Urinary bladder (tissue), 4 donors: ENCODE results near the gene CD207. TPM values are rescaled to one million over a fixed set of nuclear protein-coding genes. Genes with fewer than 3 reads are reported as not detected.

Source experiments
- DNase-seq: peaks from one replicate; pipeline ENCODE4 v3.0.0-alpha.2; 2015; ENCODE audit errors: extremely low spot score
- H3K27ac ChIP-seq: one replicate; pipeline ENCODE4 v1.5.1; 2013; ENCODE audit warnings: low read depth, mild to moderate bottlenecking, moderate library complexity
- H3K36me3 ChIP-seq: one replicate; pipeline ENCODE4 v1.6.1; 2013; ENCODE audit warnings: mild to moderate bottlenecking, moderate library complexity; ENCODE audit not compliant: insufficient read depth
- H3K4me1 ChIP-seq: one replicate; pipeline ENCODE4 v1.6.1; 2013; ENCODE audit warnings: mild to moderate bottlenecking, moderate library complexity; ENCODE audit not compliant: insufficient read depth
- H3K4me3 ChIP-seq: one replicate; pipeline ENCODE4 v1.5.1; 2013; ENCODE audit warnings: low read depth, low read length
- WGBS: extraction: QIAGEN DNeasy Blood & Tissue Kit; methylation state at CpG from one replicate; pipeline ENCODE4 v1.1.7; 2013; 5-methylcytosine and 5-hydroxymethylcytosine counted together
- polyA plus RNA-seq: library from polyadenylated mRNA; stranded (reverse); fragments of 200-250 nt; gene quantifications from one replicate; pipeline ENCODE4 v1.2.3, GENCODE V29; 2013
- total RNA-seq: library from RNA; depleted of rRNA; stranded (reverse); fragments of >200 nt; gene quantifications from one replicate; pipeline ENCODE4 v1.2.3, GENCODE V29; 2014
- donor health status: healthy with polysubstance abuse.
- donor health status: healthy.

Gene CD207
- total and polyA plus RNA-seq, 2 donors: 0.06 TPM; not detected in 1

- no peaks in the 10 kb centered on the region for H3K36me3 ChIP-seq
- no peaks in the 10 kb centered on the region for H3K4me1 ChIP-seq
- WGBS: 82% methylated on average over 10 of the region's 10 CpGs
- H3K27ac ChIP-seq: no peak overlapping the region
- DNase-seq: no peak
- H3K4me3 ChIP-seq: no peak overlapping the region
These were observed 2.6 kb upstream of the CD207 start for GRCh38 chr2:70837980-70838925.

GRCh38 chr2:70834881-70835280 is 735 bp downstream of the CD207 start:
- H3K4me1 ChIP-seq: no peaks in the 10 kb centered on the region
- H3K36me3 ChIP-seq: no peaks in the 10 kb centered on the region
- 69% methylated on average over 4 of the region's 4 CpGs for WGBS
- no peak overlapping the region for H3K4me3 ChIP-seq
- no peak overlapping the region for H3K27ac ChIP-seq
- DNase-seq: no peak

DNA sequence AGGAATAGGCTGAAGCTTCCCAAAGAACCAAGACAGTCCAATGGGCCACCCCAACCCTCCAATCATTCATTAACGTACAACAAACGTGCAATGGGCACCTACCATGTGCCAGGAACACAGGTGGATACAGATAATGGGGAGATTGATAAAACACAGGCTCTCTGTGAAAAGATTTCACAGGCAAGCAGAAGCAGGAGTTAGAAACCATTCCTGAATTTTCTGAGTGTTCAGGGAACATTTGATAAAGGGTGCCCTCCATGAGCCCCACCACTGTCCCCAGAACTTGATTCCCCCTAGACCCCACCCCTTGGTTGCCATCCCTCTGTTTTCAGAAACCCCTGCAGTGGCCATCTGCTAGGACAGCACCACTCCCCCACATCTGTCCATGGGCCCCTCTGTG is 1.5 kb downstream of the CD207 start:
- Histone ChIP-seq H3K4me1 (no peaks in the 10 kb centered on the region), H3K4me3 (no peak overlapping the region), H3K27ac (no peak overlapping the region), H3K36me3 (no peaks in the 10 kb centered on the region)
- DNase-seq: no peak
- 85% methylated on average over 2 of the region's 2 CpGs for WGBS

- Histone ChIP-seq H3K27ac (no peak overlapping the region), H3K36me3 (no peaks in the 10 kb centered on the region), H3K4me3 (no peak overlapping the region), H3K4me1 (no peaks in the 10 kb centered on the region)
- DNase-seq: no peak
- 37% methylated on average over 1 of the region's 1 CpG for WGBS
These were observed 2.4 kb downstream of the CD207 start for GRCh38 chr2:70833246-70833645.

- WGBS: 94% methylated on average over 2 of the region's 2 CpGs
- Histone ChIP-seq H3K36me3 (no peaks in the 10 kb centered on the region), H3K27ac (no peak overlapping the region), H3K4me3 (no peak overlapping the region), H3K4me1 (no peaks in the 10 kb centered on the region)
- no peak for DNase-seq
These were observed 3.2 kb downstream of the CD207 start for GRCh38 chr2:70832386-70832785.

DNA sequence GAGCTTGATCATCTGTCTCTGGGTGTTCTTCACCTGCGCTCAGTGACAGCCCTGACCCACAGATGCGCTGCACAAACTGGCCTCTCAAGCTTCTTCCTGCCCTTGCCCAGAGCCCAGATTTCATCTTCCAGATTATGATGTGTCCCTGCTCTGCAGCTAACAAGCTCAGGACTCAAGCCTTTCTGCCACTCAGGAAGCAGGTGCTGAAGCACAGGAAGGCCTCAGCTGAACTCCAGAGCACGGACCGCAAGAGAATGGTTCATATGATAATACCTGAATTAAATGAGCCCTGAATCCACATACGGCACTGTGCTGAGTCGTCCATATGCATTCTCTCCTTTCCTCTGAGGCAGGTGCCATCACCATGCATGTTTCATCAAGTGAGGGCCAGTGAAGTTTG is 3.8 kb downstream of the CD207 start:
- Histone ChIP-seq H3K4me1 (no peaks in the 10 kb centered on the region), H3K36me3 (no peaks in the 10 kb centered on the region), H3K27ac (no peak overlapping the region), H3K4me3 (no peak overlapping the region)
- DNase-seq: no peak
- WGBS: 72% methylated on average over 6 of the region's 6 CpGs

GRCh38 chr2:70830366-70830765 is 5.2 kb downstream of the CD207 start:
- H3K4me3 ChIP-seq: no peak overlapping the region
- 62% methylated on average over 5 of the region's 5 CpGs for WGBS
- no peak overlapping the region for H3K27ac ChIP-seq
- H3K36me3 ChIP-seq: no peaks in the 10 kb centered on the region
- no peaks in the 10 kb centered on the region for H3K4me1 ChIP-seq
- DNase-seq: no peak

DNA sequence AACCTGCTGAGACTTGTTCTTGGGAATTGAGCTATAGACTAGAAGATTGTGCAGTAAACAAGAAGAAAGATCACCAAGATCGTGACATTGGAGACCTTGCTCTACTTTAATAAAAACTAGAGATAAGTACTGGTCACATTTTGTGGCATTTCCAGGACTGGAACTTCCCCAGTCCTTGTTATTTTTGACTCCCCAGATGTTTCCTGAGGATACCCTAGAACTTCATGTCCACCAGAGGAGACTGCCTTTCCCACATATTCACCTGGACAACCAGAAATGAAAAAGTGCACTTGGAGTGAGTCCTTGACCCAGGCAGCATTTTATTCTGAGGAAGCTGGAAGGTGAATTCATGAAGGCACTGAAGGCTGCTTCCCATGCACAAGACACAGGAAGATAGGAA is 5.7 kb downstream of the CD207 start:
- Histone ChIP-seq H3K4me3 (no peak overlapping the region), H3K27ac (no peak overlapping the region), H3K4me1 (no peaks in the 10 kb centered on the region), H3K36me3 (no peaks in the 10 kb centered on the region)
- DNase-seq: no peak
- WGBS: 70% methylated on average over 1 of the region's 1 CpG

- 51% methylated on average over 6 of the region's 6 CpGs for WGBS
- no peak for DNase-seq
These were observed 6.4 kb downstream of the CD207 start for GRCh38 chr2:70828914-70829824.

GRCh38 chr2:70828115-70828514 is 7.5 kb downstream of the CD207 start:
- Histone ChIP-seq H3K4me3 (no peak overlapping the region), H3K36me3 (no peaks in the 10 kb centered on the region), H3K4me1 (no peaks in the 10 kb centered on the region), H3K27ac (no peak overlapping the region)
- 71% methylated on average over 5 of the region's 5 CpGs for WGBS
- DNase-seq: no peak

More at GRCh38 chr2:70828914-70829824, 6.4 kb downstream of the CD207 start:
- Histone ChIP-seq H3K4me3 (no peak overlapping the region), H3K36me3 (no peaks in the 10 kb centered on the region), H3K4me1 (no peaks in the 10 kb centered on the region), H3K27ac (no peak overlapping the region)

DNA sequence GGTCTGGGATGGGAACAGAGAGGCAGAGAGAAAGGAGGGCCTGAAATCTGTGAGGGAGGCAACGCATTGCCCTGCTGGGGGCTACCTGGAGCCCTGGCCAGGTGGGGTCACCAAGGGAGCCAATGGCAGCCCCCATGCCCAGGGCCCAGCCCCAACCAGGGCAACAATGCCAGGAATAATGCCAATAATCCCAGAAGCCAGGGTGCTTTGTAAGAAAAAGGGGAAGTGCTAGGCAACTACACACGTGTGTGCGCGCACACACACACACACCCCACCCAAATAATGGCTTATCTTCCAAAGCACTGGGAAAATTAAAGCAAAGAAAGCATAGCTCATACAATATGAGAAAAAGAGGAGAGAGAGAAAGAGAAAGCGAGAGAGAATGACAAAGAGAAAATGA is 8.2 kb downstream of the CD207 start:
- DNase-seq: no peak
- Histone ChIP-seq H3K4me3 (no peak overlapping the region), H3K36me3 (no peaks in the 10 kb centered on the region), H3K27ac (no peak overlapping the region), H3K4me1 (no peaks in the 10 kb centered on the region)
- 73% methylated on average over 5 of the region's 5 CpGs for WGBS

GRCh38 chr2:70826696-70827350 is 8.8 kb downstream of the CD207 start:
- 62% methylated on average over 4 of the region's 4 CpGs for WGBS
- H3K4me1 ChIP-seq: no peaks in the 10 kb centered on the region
- H3K4me3 ChIP-seq: no peak overlapping the region
- no peaks in the 10 kb centered on the region for H3K36me3 ChIP-seq
- DNase-seq: no peak
- H3K27ac ChIP-seq: no peak overlapping the region

- no peaks in the 10 kb centered on the region for H3K36me3 ChIP-seq
- DNase-seq: no peak
- no peak overlapping the region for H3K27ac ChIP-seq
- H3K4me1 ChIP-seq: no peaks in the 10 kb centered on the region
- 92% methylated on average over 5 of the region's 5 CpGs for WGBS
- no peak overlapping the region for H3K4me3 ChIP-seq
These were observed 12.4 kb downstream of the CD207 start for GRCh38 chr2:70823249-70823648.
